ENCODE data around the gene HNRNPC.

The HNRNPC gene

DNA sequence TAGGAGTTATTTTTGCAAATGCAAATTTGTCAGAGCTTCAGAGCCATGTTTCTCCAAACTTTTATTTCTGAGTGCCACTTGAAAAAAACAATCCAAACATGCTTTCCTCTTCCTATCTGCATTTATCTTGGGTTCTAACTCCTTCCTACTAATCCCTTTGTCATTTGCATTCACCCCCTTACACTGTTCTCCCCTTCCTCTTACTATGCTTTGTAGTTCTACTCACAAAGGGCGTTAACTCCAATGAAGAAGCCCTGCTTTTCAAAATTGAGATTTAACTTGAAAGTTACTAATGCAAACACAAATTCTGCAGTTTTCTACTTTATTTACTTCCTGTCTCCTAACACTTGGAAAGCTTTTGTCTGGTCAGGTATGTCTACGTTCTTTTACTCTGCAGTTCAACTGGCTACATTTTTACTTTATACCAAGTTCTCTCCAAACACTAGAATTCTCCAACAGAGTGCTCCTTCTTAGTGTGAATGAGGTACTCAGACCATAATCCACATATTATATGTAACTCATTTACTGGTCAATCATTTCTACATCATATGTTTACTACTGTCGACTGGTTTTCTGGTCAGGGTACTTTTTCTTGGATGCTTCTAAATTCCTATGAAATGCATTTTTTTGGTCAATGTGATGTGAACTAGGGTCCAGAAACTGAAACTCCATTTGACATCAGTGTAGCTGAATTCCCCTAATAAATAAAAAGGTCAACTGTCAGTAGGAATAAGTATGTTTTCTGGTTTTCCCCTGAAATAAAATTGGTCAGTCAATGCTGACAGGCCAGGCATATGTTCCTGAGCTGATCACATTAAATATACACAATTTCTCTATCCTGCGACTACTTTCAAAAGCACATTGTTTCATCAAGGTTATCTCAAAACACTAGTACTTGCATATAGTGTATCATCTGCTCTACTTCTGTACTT is 62.2 kb downstream of the HNRNPC start:
- no peak overlapping the region for H3K9ac ChIP-seq (ENCODE audit: low read length)
- no peak for DNase-seq (ENCODE audit: low read depth)
- no peaks in the 10 kb centered on the region for H3K27me3 ChIP-seq (replicated peaks; ENCODE audit: control insufficient read depth, insufficient read depth, low read length)
- no peak overlapping the region for H3K4me3 ChIP-seq (ENCODE audit: low read length)
- no peaks in the 10 kb centered on the region for H3K9me3 ChIP-seq (ENCODE audit: control insufficient read depth, low read length)
- peaks cover 11% of the 10 kb centered on the region for H3K4me1 ChIP-seq (ENCODE audit: control insufficient read depth, insufficient read depth, low read length)
- H3K36me3 ChIP-seq (ENCODE audit: control insufficient read depth, insufficient read depth, low read length, severe bottlenecking): peaks cover 93% of the 10 kb centered on the region

DNA sequence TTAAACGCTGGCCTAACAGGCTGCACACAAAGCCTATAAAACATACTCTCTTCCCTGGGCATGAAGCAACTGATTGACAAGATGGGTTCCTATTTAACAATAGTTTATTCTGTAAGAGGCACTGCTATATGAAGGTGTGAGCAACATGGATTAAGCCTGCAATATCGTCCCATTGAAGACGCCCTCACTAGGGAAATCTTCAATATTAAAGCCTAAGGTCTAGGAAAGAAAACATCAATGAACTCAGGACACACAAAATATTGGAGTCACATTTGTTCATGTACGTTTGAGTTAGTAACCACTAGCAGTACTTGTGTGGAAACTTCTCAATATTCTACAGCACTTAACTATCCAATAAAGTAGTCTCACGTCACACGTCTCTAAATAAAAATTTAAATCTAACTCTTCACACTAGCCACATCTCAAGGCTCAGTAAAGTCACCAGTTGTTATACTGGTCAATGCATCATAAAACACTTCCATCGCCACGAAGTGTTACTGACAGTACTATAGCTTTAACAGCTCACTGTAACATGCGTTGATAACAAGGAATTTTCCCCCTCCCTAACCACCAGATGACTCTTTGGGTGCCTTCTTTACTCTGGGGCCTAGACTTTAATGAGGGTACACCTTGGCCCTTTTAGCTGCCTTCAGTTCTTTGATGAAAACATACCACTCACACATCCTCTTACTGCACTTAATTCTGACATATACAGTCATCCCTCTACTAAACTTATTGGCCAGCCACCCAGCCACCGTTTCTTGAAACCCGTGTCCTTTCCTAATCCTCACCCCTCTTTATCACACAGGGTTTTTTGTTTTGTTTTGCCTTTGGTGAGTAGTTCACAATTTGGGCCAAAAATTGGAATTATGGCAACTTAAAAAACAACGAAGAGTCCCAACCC is 63.3 kb downstream of the HNRNPC start:
- Histone ChIP-seq H3K36me3 (ENCODE audit: control insufficient read depth, insufficient read depth, low read length, severe bottlenecking) (peaks cover 83% of the 10 kb centered on the region), H3K9me3 (ENCODE audit: control insufficient read depth, low read length) (no peaks in the 10 kb centered on the region)
- no peak for DNase-seq (ENCODE audit: low read depth)

DNA sequence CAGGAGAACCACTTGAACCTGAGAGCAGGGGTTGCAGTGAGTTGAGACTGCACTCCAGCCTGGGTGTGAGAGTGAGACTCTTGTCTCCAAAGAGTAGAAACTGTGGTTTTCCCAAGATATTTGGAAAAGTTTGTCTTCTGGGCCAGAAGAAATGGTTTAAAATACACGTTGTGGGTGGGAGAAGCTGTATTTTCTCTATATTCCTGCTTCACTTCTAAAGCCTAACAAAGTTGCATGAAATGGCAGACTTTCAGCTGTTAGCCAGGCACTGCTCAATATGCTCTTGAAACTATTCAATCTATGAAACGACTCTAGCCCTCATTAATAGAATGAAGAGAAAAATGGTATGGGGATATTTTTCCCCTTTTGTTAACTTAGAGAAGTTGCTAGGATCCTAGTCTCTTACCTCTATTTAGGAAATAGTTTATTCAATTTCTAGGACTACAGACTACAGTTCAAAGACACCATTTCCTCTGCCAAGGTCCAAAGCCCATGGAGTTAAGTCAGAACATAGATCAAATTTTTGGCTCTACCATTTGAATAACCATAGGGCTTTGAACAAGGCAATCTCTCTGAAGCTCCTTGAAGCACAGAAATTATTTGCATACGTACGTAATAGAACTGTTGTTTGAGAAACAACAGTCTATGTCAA is 64.1 kb downstream of the HNRNPC start:
- DNase-seq (ENCODE audit: low read depth): no peak
- Histone ChIP-seq H3K4me1 (ENCODE audit: control insufficient read depth, insufficient read depth, low read length) (peaks cover 13% of the 10 kb centered on the region), H3K9me3 (ENCODE audit: control insufficient read depth, low read length) (no peaks in the 10 kb centered on the region), H3K9ac (ENCODE audit: low read length) (no peak overlapping the region), H3K4me3 (ENCODE audit: low read length) (no peak overlapping the region), H3K36me3 (ENCODE audit: control insufficient read depth, insufficient read depth, low read length, severe bottlenecking) (peaks cover 79% of the 10 kb centered on the region), H3K27me3 (replicated peaks; ENCODE audit: control insufficient read depth, insufficient read depth, low read length) (no peaks in the 10 kb centered on the region)

More for the DNA sequence above, 63.3 kb downstream of the HNRNPC start:
- Histone ChIP-seq H3K9ac (ENCODE audit: low read length) (no peak overlapping the region), H3K4me1 (ENCODE audit: control insufficient read depth, insufficient read depth, low read length) (peaks cover 13% of the 10 kb centered on the region), H3K27me3 (replicated peaks; ENCODE audit: control insufficient read depth, insufficient read depth, low read length) (no peaks in the 10 kb centered on the region), H3K4me3 (ENCODE audit: low read length) (no peak overlapping the region)

DNA sequence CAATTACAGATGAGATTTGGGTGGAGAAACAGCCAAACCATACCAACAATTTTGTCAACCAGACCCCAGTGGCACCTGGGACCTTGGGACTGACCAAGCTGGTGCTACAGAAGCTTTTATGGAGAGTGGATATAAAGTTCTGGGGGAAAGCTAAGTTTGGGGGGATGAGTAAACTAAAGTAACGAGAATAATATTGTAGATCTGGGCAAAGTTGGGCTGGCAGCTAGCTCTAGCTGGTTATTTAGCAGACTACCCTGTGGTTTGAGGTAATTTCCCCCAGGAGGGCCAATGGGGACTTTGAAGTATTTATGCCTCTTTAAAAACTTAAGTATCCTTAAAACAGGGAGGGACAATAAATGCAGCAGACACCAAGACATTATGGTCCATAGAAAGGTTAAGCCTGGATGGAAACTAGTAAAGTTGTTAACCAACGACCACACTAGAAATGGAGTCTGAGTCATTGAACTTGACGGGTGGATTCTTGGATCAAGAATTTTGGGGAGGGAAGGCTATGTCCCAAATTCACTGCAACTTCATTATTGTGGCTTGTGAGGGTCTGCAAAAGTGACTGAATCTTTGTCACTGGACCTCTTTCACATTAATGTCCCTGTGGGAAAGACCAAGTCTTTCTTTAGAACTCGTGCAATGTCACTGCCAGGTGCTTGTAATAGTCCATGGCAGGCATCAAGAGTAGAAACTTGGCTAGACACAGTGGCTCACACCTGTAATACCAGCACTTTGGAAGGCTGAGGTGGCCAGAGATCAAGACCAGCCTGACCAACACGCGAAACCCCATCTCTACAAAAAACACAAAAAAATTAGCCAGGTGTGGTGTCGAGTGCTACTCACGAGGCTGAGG is 64.8 kb downstream of the HNRNPC start:
- peaks cover 72% of the 10 kb centered on the region for H3K36me3 ChIP-seq (ENCODE audit: control insufficient read depth, insufficient read depth, low read length, severe bottlenecking)

DNA sequence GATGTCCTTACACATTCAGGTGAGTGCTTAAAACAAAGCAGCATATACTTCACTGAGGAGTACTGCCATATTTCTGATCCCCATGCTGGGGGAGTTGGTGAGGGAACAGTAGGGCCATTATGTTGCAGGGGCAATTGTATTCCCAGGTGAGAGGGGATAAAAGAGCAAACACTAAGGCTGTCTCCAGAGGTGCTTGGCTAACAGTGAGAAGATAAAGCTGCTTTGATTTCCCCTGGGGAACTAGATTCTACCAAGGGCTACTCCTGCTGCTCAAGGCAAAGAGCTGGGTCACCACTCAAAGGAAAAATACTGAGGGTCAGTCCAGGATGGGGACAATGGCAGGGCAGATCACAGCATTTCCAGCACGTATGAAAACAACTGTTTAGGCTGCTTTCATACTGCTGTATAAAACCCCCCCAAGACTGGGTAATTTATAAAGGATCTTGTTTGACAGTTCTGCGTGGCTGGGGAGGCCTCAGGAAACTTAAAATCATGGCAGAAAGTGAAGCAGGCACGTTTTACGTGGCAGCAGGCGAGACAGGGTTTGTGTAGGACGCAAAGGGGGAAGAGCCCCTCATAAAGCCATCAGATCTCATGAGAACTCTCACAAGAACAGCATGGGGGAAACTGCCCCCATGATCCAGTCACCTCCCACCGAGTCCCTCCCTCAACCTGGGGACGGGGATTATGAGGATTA is 65.6 kb downstream of the HNRNPC start:
- H3K4me1 ChIP-seq (ENCODE audit: control insufficient read depth, insufficient read depth, low read length): peaks cover 13% of the 10 kb centered on the region
- no peak for DNase-seq (ENCODE audit: low read depth)
- no peak overlapping the region for H3K9ac ChIP-seq (ENCODE audit: low read length)
- no peaks in the 10 kb centered on the region for H3K27me3 ChIP-seq (replicated peaks; ENCODE audit: control insufficient read depth, insufficient read depth, low read length)
- H3K9me3 ChIP-seq (ENCODE audit: control insufficient read depth, low read length): no peaks in the 10 kb centered on the region
- no peak overlapping the region for H3K4me3 ChIP-seq (ENCODE audit: low read length)
- H3K36me3 ChIP-seq (ENCODE audit: control insufficient read depth, insufficient read depth, low read length, severe bottlenecking): peaks cover 64% of the 10 kb centered on the region

More for the DNA sequence above, 64.8 kb downstream of the HNRNPC start:
- Histone ChIP-seq H3K4me3 (ENCODE audit: low read length) (no peak overlapping the region), H3K27me3 (replicated peaks; ENCODE audit: control insufficient read depth, insufficient read depth, low read length) (no peaks in the 10 kb centered on the region), H3K9me3 (ENCODE audit: control insufficient read depth, low read length) (no peaks in the 10 kb centered on the region), H3K4me1 (ENCODE audit: control insufficient read depth, insufficient read depth, low read length) (peaks cover 13% of the 10 kb centered on the region), H3K9ac (ENCODE audit: low read length) (no peak overlapping the region)
- no peak for DNase-seq (ENCODE audit: low read depth)

DNA sequence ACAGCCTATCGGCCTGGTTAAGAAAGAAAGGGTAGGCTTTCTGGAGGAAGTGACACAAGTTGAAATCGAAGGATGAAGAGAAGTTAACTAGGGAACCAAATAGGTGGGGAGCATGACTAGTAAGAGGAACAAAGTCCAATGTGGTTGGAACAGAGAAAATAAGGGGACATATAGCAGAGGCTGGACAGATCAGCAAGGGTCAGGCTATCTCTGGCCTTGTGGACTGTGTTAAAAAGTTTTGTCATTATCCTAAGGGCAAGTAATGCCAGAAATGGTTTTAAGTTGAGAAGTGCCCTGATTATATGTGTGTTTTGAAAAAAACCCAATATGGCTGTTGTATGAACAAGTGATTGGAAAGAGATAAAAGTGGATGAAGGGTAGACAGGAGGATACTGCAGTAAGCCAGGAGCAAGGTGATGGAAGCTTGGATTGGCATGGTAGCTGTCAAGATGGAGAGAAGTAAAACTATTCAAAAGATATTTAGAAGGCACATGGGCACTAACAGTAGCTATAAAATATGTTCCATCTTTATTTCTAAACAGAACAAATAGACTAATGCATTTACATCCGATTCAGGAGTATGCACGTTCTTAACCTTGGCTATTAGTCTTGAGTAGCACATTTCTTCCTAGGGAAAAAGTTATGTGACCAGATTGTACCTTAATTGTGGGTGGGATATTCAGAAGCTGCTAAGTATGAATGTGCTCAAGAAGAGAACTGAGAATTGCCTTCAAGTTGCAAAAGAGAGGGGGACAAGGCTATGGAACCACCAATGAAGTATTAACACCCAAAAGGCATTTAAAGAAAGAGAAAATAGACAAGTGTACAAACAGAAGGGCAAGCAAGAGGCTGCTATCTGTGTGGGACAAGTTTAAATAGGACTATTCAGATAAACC is 66.5 kb downstream of the HNRNPC start:
- no peak overlapping the region for H3K4me3 ChIP-seq (ENCODE audit: low read length)
- no peak overlapping the region for H3K9ac ChIP-seq (ENCODE audit: low read length)
- H3K27me3 ChIP-seq (replicated peaks; ENCODE audit: control insufficient read depth, insufficient read depth, low read length): no peaks in the 10 kb centered on the region
- H3K36me3 ChIP-seq (ENCODE audit: control insufficient read depth, insufficient read depth, low read length, severe bottlenecking): peaks cover 55% of the 10 kb centered on the region
- DNase-seq (ENCODE audit: low read depth): no peak
- no peaks in the 10 kb centered on the region for H3K9me3 ChIP-seq (ENCODE audit: control insufficient read depth, low read length)
- H3K4me1 ChIP-seq (ENCODE audit: control insufficient read depth, insufficient read depth, low read length): peaks cover 13% of the 10 kb centered on the region

DNA sequence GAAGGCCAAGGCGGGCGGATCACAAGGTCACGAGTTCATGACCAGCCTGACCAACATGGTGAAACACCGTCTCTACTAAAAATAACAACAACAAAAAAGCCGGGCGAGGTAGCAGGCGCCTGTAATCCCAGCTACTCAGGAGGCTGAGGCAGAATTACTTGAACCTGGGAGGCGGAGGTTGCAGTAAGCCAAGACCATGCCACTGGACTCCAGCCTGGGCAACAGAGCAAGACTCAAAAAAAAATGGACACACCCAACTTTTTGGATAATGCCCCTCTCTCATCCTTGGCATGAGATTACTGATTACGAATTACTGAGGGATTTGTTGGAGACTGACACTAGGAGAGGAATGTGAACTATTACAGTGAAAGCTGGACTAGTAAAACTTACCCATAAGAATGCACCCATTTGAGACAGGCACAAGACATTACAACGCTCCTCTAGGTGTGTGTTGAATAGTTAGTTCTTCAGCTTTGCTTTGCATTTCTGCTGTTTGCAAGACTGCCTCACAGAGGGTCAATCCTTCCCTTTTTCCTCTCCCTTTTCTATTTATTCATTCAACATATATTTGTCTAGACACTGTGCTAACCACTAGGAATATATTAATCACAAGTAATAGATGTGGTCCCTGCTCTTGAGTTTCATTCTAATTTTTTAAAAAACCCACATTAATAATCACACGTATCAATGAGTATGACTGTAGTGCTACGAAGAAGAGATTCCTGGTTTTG is 67.3 kb downstream of the HNRNPC start:
- Histone ChIP-seq H3K36me3 (ENCODE audit: control insufficient read depth, insufficient read depth, low read length, severe bottlenecking) (peaks cover 47% of the 10 kb centered on the region), H3K9ac (ENCODE audit: low read length) (no peak overlapping the region), H3K27me3 (replicated peaks; ENCODE audit: control insufficient read depth, insufficient read depth, low read length) (no peaks in the 10 kb centered on the region), H3K9me3 (ENCODE audit: control insufficient read depth, low read length) (no peaks in the 10 kb centered on the region), H3K4me3 (ENCODE audit: low read length) (no peak overlapping the region), H3K4me1 (ENCODE audit: control insufficient read depth, insufficient read depth, low read length) (peaks cover 13% of the 10 kb centered on the region)
- no peak for DNase-seq (ENCODE audit: low read depth)

DNA sequence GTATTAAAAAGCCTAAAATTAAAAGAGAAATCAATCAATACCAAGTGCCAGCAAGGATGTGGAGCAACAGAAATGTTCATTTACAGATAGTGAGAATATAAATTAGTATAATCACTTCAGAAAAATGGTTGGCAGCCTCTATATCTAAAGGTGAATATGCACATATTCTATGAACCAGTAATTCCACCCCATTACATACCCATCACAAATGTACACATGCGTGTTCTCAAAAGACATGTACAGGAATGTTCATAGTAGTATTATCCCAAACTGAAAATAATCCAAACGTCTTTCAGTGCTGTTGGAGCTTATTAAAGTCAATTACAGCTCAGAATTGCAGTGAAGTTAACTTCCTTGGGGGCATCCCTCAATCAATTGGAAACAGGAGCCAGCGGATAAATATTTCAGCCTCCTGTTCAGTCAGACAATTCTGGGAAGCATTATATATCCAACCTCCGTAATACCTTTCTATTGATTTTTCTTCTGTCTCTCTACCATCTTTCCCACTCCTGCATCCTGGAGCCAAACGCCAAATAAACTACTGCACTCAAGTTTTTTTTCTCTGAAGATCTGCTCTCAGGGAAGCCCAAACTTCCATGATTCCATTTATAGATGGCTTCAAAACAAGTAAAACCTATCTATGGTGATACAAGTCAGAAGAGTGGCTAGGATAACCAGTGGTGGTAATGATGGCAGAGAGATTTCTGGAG is 68.3 kb downstream of the HNRNPC start:
- no peak for DNase-seq (ENCODE audit: low read depth)
- peaks cover 37% of the 10 kb centered on the region for H3K36me3 ChIP-seq (ENCODE audit: control insufficient read depth, insufficient read depth, low read length, severe bottlenecking)
- no peak overlapping the region for H3K9ac ChIP-seq (ENCODE audit: low read length)
- peaks cover 13% of the 10 kb centered on the region for H3K4me1 ChIP-seq (ENCODE audit: control insufficient read depth, insufficient read depth, low read length)
- H3K9me3 ChIP-seq (ENCODE audit: control insufficient read depth, low read length): no peaks in the 10 kb centered on the region
- no peak overlapping the region for H3K4me3 ChIP-seq (ENCODE audit: low read length)
- no peaks in the 10 kb centered on the region for H3K27me3 ChIP-seq (replicated peaks; ENCODE audit: control insufficient read depth, insufficient read depth, low read length)

Data from adipocyte (in vitro differentiated cells).